ENCODE data around the gene ASNSD1.
"Not testable (repeated sequence)": the region's sequence is repeated elsewhere in the genome, so short reads cannot be mapped to it uniquely, and the experiment has no call there.

Gene ASNSD1

GRCh38 chr2:189648846-189649509 is 12.3 kb upstream of the ASNSD1 start:
- DNase-seq (ENCODE audit: low read depth), result no peak

- no peak for DNase-seq (ENCODE audit: low read depth)
Observed at GRCh38 chr2:189651284-189651683, 10.0 kb upstream of the ASNSD1 start.

GRCh38 chr2:189653464-189653863 is 7.8 kb upstream of the ASNSD1 start:
- DNase-seq (ENCODE audit: low read depth), result not testable (repeated sequence)

- DNase-seq (ENCODE audit: low read depth), result no peak
Observed at GRCh38 chr2:189654641-189655040, 6.6 kb upstream of the ASNSD1 start.

- DNase-seq (ENCODE audit: low read depth), result no peak
Observed at GRCh38 chr2:189657867-189658266, 3.4 kb upstream of the ASNSD1 start.

GRCh38 chr2:189658306-189659212 is 2.7 kb upstream of the ASNSD1 start:
- DNase-seq (ENCODE audit: low read depth), result no peak

DNA sequence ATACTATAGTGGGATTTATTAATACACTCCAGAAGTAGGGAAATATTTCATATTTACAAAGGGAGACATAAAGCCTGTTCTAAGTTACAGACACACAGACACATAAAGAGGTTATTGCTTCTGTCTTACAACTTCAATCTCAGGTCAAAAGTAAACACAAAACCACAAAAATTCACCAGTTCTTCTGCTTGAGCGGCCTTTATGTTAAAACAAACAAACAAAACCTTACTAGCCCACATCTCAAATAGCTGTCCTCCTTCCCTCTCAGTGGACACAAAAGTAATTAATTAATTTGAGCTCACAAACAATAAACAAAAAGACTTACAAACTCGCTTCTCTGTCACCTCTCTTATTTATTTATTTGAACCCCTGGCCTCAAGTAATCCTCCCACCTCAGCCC is 1.5 kb upstream of the ASNSD1 start:
- no peak for DNase-seq (ENCODE audit: low read depth)

- no peak for DNase-seq (ENCODE audit: low read depth)
Observed at GRCh38 chr2:189660803-189661147, 484 bp upstream of the ASNSD1 start.

DNA sequence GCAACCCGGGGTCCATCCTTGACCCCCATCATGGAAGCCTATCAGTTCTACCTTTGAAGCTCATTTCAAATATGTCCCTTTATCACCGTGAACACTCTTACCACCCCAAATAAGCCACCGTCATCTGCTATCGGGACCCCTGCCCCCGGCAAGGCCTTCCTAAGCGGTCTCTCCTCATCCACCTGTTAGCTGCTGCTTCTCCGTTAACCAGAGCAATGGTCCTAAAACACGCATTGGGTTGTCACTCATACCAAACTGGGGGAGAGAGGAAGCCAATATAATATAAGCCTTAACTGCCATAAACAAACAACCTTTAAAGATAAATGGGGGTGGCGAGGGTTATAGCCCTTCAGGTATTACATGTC is 680 bp downstream of the ASNSD1 start:
- no peak for DNase-seq (ENCODE audit: low read depth)

DNA sequence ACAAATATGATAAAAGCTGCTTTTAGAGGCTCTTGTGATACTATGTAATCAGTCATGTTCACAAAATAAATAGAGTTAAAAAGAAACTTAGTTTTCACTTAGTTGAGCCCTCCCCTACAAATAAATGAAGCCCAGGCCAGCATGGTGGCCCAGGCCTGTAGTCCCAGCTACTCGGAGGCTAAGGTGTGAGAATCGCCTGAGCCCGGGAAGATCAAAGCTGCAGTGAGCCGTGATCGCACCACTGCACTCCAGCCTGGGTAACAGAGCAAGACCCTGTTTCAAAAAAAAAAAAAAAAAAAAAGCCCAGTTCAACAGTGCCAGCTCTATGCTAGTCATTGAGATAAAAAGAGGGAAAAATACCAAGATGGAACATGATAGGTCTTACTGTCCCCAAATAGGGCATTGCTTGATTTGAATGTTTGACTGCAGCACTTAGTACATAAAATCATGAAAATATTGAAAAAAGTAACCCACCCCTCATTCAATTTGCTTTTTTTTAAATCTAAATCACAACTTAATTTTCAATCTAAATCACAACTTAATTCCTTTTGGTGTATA is 1.5 kb downstream of the ASNSD1 start:
- DNase-seq (ENCODE audit: low read depth), result no peak

DNA sequence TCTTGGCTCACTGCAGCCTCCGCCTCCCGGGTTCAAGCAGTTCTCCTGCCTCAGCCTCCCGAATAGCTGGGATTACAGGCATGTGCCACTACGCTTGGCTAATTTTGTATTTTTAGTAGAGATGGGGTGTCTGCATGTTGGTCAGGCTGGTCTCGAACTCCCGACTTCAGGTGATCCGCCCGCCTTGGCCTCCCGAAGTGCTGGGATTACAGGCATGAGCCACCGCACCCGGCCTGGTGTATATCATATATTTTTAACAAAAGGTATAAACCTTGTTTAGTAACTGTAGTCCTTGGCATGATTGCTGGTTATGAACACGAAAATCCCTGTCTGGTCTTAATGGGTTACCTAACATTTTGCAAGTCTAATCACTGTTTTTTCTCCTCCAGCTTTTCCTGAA is 2.1 kb downstream of the ASNSD1 start:
- not testable (repeated sequence) for DNase-seq (ENCODE audit: low read depth)

- DNase-seq (ENCODE audit: low read depth), result no peak
Observed at GRCh38 chr2:189669913-189670312, 8.7 kb downstream of the ASNSD1 start.

DNA sequence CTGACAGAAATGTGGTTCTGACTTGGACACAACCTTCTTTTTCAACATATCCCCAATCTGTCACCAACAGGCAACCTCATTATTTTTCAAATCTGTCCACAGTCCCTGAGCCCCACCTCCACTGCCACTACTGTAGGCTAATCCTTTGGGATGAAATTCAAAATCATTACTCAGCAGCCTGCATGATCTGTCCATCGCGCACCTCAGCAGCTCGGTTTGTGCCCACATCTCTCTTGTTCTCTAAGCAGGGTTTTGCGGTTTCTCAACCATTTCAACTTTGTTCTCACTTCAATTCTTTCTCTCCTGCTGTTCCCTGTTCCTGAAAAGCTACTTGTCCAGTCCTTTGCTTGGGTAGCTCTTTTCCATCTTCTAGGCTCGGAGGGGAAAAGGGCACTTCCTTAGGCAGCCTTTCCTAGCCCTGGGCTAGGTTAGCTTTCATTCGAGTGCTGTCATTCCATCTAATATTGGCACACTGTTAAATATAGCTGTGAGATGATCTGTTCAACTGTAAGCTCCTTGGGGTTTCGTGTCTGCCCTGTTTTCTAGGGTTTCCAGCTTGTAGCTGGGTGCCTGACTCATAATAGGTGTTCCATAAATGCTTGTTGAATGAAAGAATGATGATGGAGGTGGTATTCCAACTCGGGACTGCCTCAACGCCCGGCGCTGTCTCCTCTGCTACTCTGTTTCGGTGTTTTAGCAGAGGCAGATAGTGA is 12.6 kb downstream of the ASNSD1 start:
- DNase-seq (ENCODE audit: low read depth), result no peak

DNA sequence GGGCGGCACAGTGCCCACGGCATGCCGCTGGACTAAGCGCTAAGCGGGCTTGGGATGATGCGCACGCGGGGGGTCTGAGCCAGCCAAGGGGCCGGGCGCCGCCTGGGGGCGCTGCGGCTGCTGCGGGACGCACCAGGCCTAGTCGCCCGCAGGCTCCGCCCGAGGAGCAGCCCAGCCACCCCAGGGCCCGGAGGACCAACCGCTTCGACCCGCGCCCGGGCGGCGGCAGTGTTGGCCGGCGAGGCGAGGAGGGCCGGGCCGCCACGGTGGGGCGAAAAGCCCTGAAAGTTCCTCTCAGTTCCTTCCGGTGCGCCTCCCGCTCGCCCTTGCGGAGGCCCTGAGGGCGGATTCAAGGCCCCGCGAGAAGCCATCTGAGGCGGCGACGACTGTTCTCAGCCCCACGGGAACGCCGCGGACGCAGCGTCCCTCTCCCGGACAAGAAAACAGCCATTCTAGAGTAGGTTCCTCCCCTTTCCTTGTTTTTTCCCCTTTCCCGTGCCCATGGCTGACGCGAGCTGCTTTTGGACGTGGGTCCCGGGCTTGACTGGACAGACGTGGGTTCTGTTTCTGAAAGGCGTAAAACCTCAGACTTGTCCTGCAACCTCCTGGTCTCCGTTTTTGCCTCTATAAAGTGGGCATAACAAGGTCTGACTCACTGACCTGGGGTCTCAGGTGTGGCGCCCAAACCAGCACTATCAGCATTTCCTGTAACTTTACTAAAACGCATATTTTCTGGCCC is 13.3 kb downstream of the ASNSD1 start, which contains the start of gene ANKAR:
TSS of gene ANKAR (plus strand) at position 297 of the 739 bp plus-strand sequence. CDS start 1,821 bp downstream, outside the sequence.
- DNase-seq (ENCODE audit: low read depth), result peak; percentile 74

DNA sequence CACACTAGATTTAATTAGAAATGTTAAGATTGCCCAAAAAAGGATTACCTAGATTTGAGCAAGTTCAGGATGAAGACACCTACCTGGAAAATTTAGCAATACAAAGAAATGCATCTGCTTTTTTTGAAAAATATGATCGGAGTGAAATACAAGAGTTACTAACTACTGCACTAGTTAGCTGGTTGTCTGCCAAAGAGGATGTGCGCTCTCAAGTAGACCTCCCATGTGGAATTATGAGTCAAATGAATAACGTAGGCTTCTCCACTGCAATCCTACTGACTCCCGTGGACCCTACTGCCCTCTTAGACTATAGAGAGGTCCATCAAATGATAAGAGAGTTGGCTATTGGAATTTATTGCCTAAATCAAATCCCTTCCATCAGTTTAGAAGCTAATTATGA is 15.2 kb downstream of the ASNSD1 start:
- DNase-seq (ENCODE audit: low read depth), result no peak

GRCh38 chr2:189679226-189679625 is 18.0 kb downstream of the ASNSD1 start:
- DNase-seq (ENCODE audit: low read depth), result no peak

DNA sequence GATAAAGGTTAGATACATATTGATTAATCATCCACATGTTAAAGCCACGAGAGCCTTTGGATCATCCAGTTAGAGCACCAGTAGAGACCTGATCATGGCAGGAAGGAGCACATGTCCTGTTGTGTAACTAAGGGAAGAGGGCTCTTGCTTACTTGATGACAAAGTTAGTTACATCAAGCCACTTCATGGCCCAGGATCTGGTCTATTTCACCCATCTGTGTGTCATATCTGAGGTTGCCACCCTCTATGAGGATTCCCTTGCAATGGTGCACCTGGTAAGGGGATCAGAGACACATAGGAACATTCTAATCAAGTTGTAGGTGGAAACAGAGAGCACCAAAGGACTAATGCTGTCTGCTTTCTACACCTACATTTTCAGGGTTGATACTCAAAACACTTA is 19.9 kb downstream of the ASNSD1 start:
- no peak for DNase-seq (ENCODE audit: low read depth)

DNA sequence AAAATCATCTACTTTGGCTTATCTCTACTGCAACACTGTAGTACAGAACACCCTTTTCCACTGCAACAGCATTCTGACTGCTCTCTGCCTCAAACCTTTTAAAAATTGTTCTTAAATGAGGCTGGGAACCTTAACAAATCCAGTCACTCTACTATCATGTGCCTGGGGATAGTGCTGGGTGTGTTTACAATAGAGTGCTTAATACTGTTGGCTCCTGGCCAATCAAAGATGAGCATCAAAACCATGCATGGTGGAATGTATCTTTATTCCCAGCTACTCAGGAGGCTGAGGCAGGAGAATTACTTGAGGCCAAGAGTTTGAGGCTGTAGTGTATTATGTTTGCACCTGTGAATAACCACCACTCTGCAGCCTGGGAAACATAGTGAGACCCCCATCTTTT is 20.6 kb downstream of the ASNSD1 start:
- no peak for DNase-seq (ENCODE audit: low read depth)

DNA sequence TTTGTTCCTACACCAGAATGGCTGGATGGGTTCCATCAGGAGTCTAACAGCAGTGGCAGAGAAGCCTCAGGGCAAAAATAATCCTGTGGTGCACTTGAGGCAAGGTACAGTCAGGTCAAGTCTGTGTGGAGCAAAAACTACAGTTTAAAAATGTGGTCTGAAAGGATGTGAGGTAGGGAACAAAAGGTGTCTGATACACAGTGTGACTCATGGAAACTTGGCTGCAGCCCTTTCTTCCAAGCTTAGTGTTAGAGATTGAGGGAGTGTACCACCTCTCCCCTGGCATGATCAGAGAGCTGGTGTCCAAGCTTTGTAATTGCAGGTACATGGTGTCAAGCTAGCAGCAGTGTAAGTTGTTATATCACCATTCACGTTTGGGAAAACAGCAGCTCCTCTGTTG is 22.1 kb downstream of the ASNSD1 start:
- no peak for DNase-seq (ENCODE audit: low read depth)

DNA sequence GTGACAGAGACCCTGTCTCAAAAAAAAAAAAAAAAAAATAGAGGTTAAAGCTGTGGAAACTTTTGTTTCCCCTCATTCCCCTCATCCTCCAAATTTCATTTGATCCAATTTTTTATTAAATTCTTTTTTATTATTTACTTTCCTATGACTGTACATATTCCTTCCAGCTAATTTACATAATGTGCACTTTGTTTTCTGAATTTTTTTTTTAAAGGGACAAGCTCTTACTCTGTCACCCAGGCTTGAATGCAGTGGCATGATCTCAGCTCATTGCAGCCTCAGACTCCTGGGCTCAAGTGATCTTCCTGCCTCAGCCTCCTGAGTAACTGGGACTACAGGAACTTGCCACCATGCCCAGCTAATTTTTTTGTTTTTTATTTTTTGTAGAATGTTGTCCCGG is 23.6 kb downstream of the ASNSD1 start:
- DNase-seq (ENCODE audit: low read depth), result no peak

- DNase-seq (ENCODE audit: low read depth), result no peak
Observed at GRCh38 chr2:189685540-189686229, 24.4 kb downstream of the ASNSD1 start.

Data from stimulated activated CD8-positive, alpha-beta memory T cell treated with anti-CD3 and anti-CD28 coated beads, Interleukin-12 subunit alpha, Interleukin-12 subunit beta, amount 100 ng/mL, for 4 hours (primary cell).